Measurements from ENCODE around the gene MAP3K8.

- TF ChIP-seq, protein P1, sequence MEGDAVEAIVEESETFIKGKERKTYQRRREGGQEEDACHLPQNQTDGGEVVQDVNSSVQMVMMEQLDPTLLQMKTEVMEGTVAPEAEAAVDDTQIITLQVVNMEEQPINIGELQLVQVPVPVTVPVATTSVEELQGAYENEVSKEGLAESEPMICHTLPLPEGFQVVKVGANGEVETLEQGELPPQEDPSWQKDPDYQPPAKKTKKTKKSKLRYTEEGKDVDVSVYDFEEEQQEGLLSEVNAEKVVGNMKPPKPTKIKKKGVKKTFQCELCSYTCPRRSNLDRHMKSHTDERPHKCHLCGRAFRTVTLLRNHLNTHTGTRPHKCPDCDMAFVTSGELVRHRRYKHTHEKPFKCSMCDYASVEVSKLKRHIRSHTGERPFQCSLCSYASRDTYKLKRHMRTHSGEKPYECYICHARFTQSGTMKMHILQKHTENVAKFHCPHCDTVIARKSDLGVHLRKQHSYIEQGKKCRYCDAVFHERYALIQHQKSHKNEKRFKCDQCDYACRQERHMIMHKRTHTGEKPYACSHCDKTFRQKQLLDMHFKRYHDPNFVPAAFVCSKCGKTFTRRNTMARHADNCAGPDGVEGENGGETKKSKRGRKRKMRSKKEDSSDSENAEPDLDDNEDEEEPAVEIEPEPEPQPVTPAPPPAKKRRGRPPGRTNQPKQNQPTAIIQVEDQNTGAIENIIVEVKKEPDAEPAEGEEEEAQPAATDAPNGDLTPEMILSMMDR (IDR thresholded peaks at IDR 0.05) = no peak
- TF ChIP-seq EP300 (IDR thresholded peaks at IDR 0.05) = no peak
Measured at GRCh38 chr10:30467651-30468338, 33.8 kb downstream of the MAP3K8 start.

All from stomach (tissue), 4 donors.